GM12878 (cell line): ENCODE measurements around the gene INPP4B. TPM values are rescaled to one million over a fixed set of nuclear protein-coding genes. Genes with fewer than 3 reads are reported as not detected.

Experiments used
- ATAC-seq: fragments of 200-7000 bp; cut with Tn5 transposase; 3 replicates; pipeline ENCODE4 v1.9.1; 2020; ENCODE audit warnings: mild to moderate bottlenecking, moderate library complexity
- BruUV-seq: library from RNA; stranded (reverse); fragments of 400-500 nt; replicated peaks from 2 replicates; lab custom pipeline; 2021; lab: Mats Ljungman, UMichigan
- CTCF ChIA-PET: fragments of 300-600 bp; sonication (Branson Sonifier 250); formaldehyde crosslinking; extraction: SDS; loops from one replicate; lab custom pipeline; 2021; ENCODE audit warnings: inconsistent platforms; lab: Yijun Ruan, JAX
- POLR2A ChIA-PET: fragments of 350-600 bp; formaldehyde crosslinking; extraction: SDS; loops from one replicate; lab custom pipeline; 2021; ENCODE audit warnings: inconsistent platforms; lab: Charles Lee
- RAD21 ChIA-PET: fragments of 300-600 bp; sonication (Branson Sonifier 250); formaldehyde crosslinking; loops from one replicate; lab custom pipeline; 2023; ENCODE audit warnings: antibody characterized with exemption; ENCODE audit not compliant: unreplicated experiment; lab: Charles Lee
- SMC1A ChIA-PET: fragments of 300-600 bp; sonication (Branson Sonifier 250); formaldehyde crosslinking; loops from one replicate; lab custom pipeline; 2023; ENCODE audit not compliant: unreplicated experiment, uncharacterized antibody; lab: Charles Lee
- DNase-seq: peaks from one replicate; pipeline ENCODE4 v3.0.0-alpha.2; 2011; ENCODE audit warnings: low read depth, low spot score
- FAIRE-seq: peaks from 3 replicates; lab custom pipeline; 2011; peaks lifted over from hg19 to GRCh38; lab: Jason Lieb, UNC
- H2AFZ ChIP-seq: 2 replicates; pipeline ENCODE4 v1.6.0; 2011; ENCODE audit warnings: low read depth, low read length, control low read depth; ENCODE audit not compliant: control insufficient read depth
- H3K27ac ChIP-seq: 2 replicates; pipeline ENCODE4 v1.5.1; 2011; ENCODE audit warnings: control low read depth; ENCODE audit not compliant: control insufficient read depth, insufficient read depth
- H3K27me3 ChIP-seq, 2 experiments: replicated peaks in 1 of 2; 2 replicates each; pipeline versions ENCODE4 v1.6.0 to v1.6.1; 2011; ENCODE audit warnings: low read length in 1 of 2; ENCODE audit not compliant: control insufficient read depth in 2 of 2, insufficient read depth in 2 of 2
- H3K36me3 ChIP-seq, 2 experiments: 2 replicates each; pipeline ENCODE4 v1.5.1; 2011; ENCODE audit warnings: low read length in 1 of 2; ENCODE audit not compliant: control insufficient read depth in 2 of 2, insufficient read depth in 2 of 2
- H3K4me1 ChIP-seq: 2 replicates; pipeline ENCODE4 v1.6.1; 2011; ENCODE audit warnings: mild to moderate bottlenecking, low read length, moderate library complexity, mixed read lengths; ENCODE audit not compliant: control insufficient read depth, insufficient read depth
- H3K4me2 ChIP-seq: 2 replicates; pipeline ENCODE4 v1.6.0; 2011; ENCODE audit warnings: control low read depth; ENCODE audit not compliant: control insufficient read depth, insufficient read depth
- H3K4me3 ChIP-seq: fragments of 200-600 bp; sonication (generic); 2 replicates; pipeline ENCODE4 v1.5.1; 2016
- H3K79me2 ChIP-seq: 2 replicates; pipeline ENCODE4 v1.6.0; 2011; ENCODE audit warnings: low read length; ENCODE audit not compliant: control insufficient read depth, insufficient read depth
- H3K9ac ChIP-seq: 2 replicates; pipeline ENCODE4 v1.8.0; 2011; ENCODE audit warnings: low read length, control low read depth, mixed read lengths; ENCODE audit not compliant: control insufficient read depth, insufficient read depth
- H3K9me3 ChIP-seq: replicated peaks from 3 replicates; pipeline ENCODE4 v1.5.1; 2011; ENCODE audit warnings: mild to moderate bottlenecking, low read length; ENCODE audit not compliant: control insufficient read depth, insufficient read depth
- H4K20me1 ChIP-seq: 2 replicates; pipeline ENCODE4 v1.6.0; 2011; ENCODE audit not compliant: control insufficient read depth, insufficient read depth
- CEBPB ChIP-seq, 2 experiments: fragments of 150-350 bp in 1 of 2; IDR thresholded peaks; 2 replicates each; pipeline ENCODE4 v1.6.1; 2012 to 2014; ENCODE audit warnings: low read depth in 2 of 2, low read length in 2 of 2, borderline replicate concordance in 1 of 2, inconsistent platforms in 1 of 2
- CHD1 ChIP-seq: IDR thresholded peaks from 2 replicates; pipeline ENCODE4 v1.6.1; 2012; ENCODE audit warnings: low read depth, low read length, improper control_type of control experiment
- MEF2B ChIP-seq: fragments of 450-650 bp; IDR thresholded peaks from 2 replicates; pipeline ENCODE4 v1.6.1; 2018; ENCODE audit warnings: mild to moderate bottlenecking, moderate library complexity; ENCODE audit not compliant: partially characterized antibody, poor library complexity, severe bottlenecking
- PAX5 ChIP-seq: IDR thresholded peaks from 2 replicates; pipeline ENCODE4 v1.6.1; 2011; ENCODE audit warnings: low read depth, low read length, borderline replicate concordance
- PML ChIP-seq: IDR thresholded peaks from 2 replicates; pipeline ENCODE4 v1.6.1; 2012; ENCODE audit warnings: low read length, inconsistent platforms
- STAT3 ChIP-seq: IDR thresholded peaks from 2 replicates; pipeline ENCODE4 v1.6.1; 2011; ENCODE audit warnings: low read depth, low read length, improper control_type of control experiment
- SUPT20H ChIP-seq: IDR thresholded peaks from 2 replicates; pipeline ENCODE4 v1.6.1; 2011; ENCODE audit warnings: low read depth, mild to moderate bottlenecking, low read length, moderate library complexity, borderline replicate concordance; ENCODE audit not compliant: control insufficient read depth
- TARDBP ChIP-seq: IDR thresholded peaks from 2 replicates; pipeline ENCODE4 v1.6.1; 2016; ENCODE audit warnings: borderline replicate concordance
- WRNIP1 ChIP-seq: IDR thresholded peaks from 2 replicates; pipeline ENCODE4 v1.6.1; 2011; ENCODE audit warnings: low read depth, low read length, improper control_type of control experiment, borderline replicate concordance
- YBX1 ChIP-seq: fragments of 450-650 bp; IDR thresholded peaks from 2 replicates; pipeline ENCODE4 v1.6.1; 2016; ENCODE audit warnings: antibody characterized with exemption
- ZNF384 ChIP-seq: IDR thresholded peaks from 2 replicates; pipeline ENCODE4 v1.6.1; 2012; ENCODE audit warnings: low read depth, mild to moderate bottlenecking, low read length, improper control_type of control experiment, borderline replicate concordance
- ZZZ3 ChIP-seq: IDR thresholded peaks from 2 replicates; pipeline ENCODE4 v1.6.1; 2011; ENCODE audit warnings: low read depth; ENCODE audit not compliant: control insufficient read depth, insufficient read length
- WGBS: methylation state at CpG from one replicate; pipeline ENCODE4 v1.1.6; 2016; ENCODE audit warnings: low lambda C conversion rate; ENCODE audit not compliant: insufficient replicate concordance, insufficient coverage; ENCODE audit errors: missing lambda C conversion rate; 5-methylcytosine and 5-hydroxymethylcytosine counted together
- in situ Hi-C: fragments of 300-500 bp; cut with MboI; formaldehyde crosslinking; loops from 9 replicates; pipeline ENCODE4 v1.14.3; 2018; ENCODE audit warnings: mixed read lengths
- intact Hi-C: fragments of 100-400 bp; cut with micrococcal nuclease; formaldehyde crosslinking; loops from one replicate; pipeline ENCODE4 v1.14.2; 2022; ENCODE audit not compliant: unreplicated experiment
- polyA plus RNA-seq, 11 experiments: library from polyadenylated mRNA; depleted of rRNA in 4 of 11; unstranded in 6 of 11; stranded (reverse) in 5 of 11; fragments of >200 nt; fragmentation: Nextera tagmentation in 4 of 11; fragmentation: Illumina TruSeq in 1 of 11; extraction: Ambion mirVana in 4 of 11; extraction: Trizol in 1 of 11; gene quantifications; 1 replicate in 1 of 11; 2 replicates in 10 of 11; pipeline versions ENCODE4 v1.2.1 to v1.2.3, GENCODE V29; 2011 to 2016; ENCODE audit warnings: inconsistent platforms in 2 of 11, missing spikeins in 2 of 11, low read depth in 1 of 11
- total RNA-seq, 4 experiments: library from RNA; depleted of rRNA in 3 of 4; stranded (reverse); fragments of >200 nt in 3 of 4; fragmentation: Illumina TruSeq in 1 of 4; extraction: Trizol in 1 of 4; gene quantifications; 2 replicates each; pipeline versions ENCODE4 v1.2.1 to v1.2.3, GENCODE V29; 2013 to 2021
- TF ChIP-seq, protein P1 (sequence below): fragments of 450-650 bp; IDR thresholded peaks from 2 replicates; pipeline ENCODE4 v1.6.1; 2014; ENCODE audit warnings: mild to moderate bottlenecking
- TF ChIP-seq, protein P2 (sequence below): fragments of 450-650 bp; conservative IDR thresholded peaks from 2 replicates; pipeline ENCODE4 v1.6.1; 2017; ENCODE audit warnings: mild to moderate bottlenecking, moderate library complexity
- TF ChIP-seq, protein P3 (sequence below): IDR thresholded peaks from 2 replicates; pipeline ENCODE4 v1.6.1; 2012; ENCODE audit warnings: low read length, inconsistent platforms

The INPP4B gene
- total and polyA plus RNA-seq, 10 of the 15 experiments (the other 5 are each of a cell fraction or from before 2014, with no cell fraction given): 0.53 to 11.2 (median 0.95) TPM

DNA sequence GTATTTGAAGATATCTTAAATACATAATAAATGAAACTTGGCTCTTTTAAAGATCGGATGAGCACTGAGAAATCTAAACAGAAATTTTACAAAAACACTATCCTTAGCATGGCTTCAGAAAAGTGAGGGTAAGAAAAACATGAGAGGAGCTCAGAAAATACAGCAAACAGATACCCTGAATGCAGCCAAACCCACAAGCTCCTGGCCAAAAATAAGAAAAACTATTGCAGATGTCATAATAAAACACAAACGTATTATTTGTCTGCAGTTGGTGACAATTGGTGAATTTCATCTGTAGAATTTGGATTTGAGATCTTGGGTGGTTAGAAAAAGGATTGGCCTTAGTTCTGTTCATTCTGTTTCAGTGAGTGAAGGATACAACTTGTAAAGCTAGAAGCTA lies 603.9 kb downstream of the INPP4B start:
- ChIA-PET CTCF (interaction anchor here (0.8 to 1.1 kb wide), 3 partner anchors 10 to 115 kb away, joined by 3 to 4 read pairs (median 3); no protein-coding TSS in a partner anchor), SMC1A (interaction anchor here (0.8 to 1.5 kb wide), 4 partner anchors 10 to 34 kb away, joined by 3 read pairs; no protein-coding TSS in a partner anchor), RAD21 (no interaction called here), POLR2A (no interaction called here)
- ATAC-seq: no peak
- Histone ChIP-seq H3K79me2 (no peaks in the 10 kb centered on the region), H3K4me1 (no peaks in the 10 kb centered on the region), H3K4me3 (no peak overlapping the region), H3K9ac (no peak overlapping the region), H3K9me3 (no peaks in the 10 kb centered on the region), H3K27me3 (no peaks in the 10 kb centered on the region), H3K27ac (no peak overlapping the region), H3K4me2 (no peak overlapping the region), H4K20me1 (no peaks in the 10 kb centered on the region), H2AFZ (no peak overlapping the region), H3K36me3 (no peaks in the 10 kb centered on the region)
- in situ Hi-C loops (no loop called here), intact Hi-C loops (no loop called here)
- no peak for DNase-seq
- no TSS peak for BruUV-seq
- TF ChIP-seq, protein P1, sequence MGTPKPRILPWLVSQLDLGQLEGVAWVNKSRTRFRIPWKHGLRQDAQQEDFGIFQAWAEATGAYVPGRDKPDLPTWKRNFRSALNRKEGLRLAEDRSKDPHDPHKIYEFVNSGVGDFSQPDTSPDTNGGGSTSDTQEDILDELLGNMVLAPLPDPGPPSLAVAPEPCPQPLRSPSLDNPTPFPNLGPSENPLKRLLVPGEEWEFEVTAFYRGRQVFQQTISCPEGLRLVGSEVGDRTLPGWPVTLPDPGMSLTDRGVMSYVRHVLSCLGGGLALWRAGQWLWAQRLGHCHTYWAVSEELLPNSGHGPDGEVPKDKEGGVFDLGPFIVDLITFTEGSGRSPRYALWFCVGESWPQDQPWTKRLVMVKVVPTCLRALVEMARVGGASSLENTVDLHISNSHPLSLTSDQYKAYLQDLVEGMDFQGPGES: no peak
- TF ChIP-seq SUPT20H: no peak
- TF ChIP-seq YBX1: no peak
- TF ChIP-seq CEBPB (IDR thresholded peaks at IDR 0.05; ENCODE audit: borderline replicate concordance in 1 of 2, low read depth in 2 of 2, low read length in 2 of 2): no peak
- no peak for TF ChIP-seq PML
- no peak for TF ChIP-seq PAX5
- TF ChIP-seq, protein P2, sequence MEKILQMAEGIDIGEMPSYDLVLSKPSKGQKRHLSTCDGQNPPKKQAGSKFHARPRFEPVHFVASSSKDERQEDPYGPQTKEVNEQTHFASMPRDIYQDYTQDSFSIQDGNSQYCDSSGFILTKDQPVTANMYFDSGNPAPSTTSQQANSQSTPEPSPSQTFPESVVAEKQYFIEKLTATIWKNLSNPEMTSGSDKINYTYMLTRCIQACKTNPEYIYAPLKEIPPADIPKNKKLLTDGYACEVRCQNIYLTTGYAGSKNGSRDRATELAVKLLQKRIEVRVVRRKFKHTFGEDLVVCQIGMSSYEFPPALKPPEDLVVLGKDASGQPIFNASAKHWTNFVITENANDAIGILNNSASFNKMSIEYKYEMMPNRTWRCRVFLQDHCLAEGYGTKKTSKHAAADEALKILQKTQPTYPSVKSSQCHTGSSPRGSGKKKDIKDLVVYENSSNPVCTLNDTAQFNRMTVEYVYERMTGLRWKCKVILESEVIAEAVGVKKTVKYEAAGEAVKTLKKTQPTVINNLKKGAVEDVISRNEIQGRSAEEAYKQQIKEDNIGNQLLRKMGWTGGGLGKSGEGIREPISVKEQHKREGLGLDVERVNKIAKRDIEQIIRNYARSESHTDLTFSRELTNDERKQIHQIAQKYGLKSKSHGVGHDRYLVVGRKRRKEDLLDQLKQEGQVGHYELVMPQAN: no peak
- no peak for TF ChIP-seq ZZZ3
- no peak for TF ChIP-seq STAT3
- no peak for TF ChIP-seq MEF2B
- TF ChIP-seq CHD1: no peak
- TF ChIP-seq, protein P3, sequence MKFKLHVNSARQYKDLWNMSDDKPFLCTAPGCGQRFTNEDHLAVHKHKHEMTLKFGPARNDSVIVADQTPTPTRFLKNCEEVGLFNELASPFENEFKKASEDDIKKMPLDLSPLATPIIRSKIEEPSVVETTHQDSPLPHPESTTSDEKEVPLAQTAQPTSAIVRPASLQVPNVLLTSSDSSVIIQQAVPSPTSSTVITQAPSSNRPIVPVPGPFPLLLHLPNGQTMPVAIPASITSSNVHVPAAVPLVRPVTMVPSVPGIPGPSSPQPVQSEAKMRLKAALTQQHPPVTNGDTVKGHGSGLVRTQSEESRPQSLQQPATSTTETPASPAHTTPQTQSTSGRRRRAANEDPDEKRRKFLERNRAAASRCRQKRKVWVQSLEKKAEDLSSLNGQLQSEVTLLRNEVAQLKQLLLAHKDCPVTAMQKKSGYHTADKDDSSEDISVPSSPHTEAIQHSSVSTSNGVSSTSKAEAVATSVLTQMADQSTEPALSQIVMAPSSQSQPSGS: no peak
- no peak for TF ChIP-seq WRNIP1
- no peak for TF ChIP-seq TARDBP
- TF ChIP-seq ZNF384: no peak
- WGBS: 6% methylated on average over 2 of the region's 2 CpGs
- FAIRE-seq: no peak
